Measurements from ENCODE around the gene LCN15.

DNA sequence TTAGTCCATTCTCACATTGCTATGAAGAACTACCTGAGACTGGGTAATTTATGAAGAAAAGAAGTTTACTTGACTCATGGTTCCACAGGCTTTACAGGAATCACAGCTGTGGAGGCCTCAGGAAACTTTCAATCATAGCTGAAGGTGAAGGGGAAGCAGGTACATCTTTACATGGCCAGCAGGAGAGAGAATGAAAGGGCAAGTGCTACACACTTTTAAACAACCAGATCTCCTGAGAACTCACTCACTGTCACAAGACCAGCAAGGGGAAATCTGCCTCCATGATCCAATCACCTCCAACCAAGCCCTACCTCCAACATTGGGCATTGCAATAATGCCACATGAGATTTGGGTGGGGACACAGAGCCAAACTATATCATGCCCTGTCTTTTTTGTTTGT, 12.5 kb downstream of the LCN15 start:
- TF ChIP-seq, protein P1, sequence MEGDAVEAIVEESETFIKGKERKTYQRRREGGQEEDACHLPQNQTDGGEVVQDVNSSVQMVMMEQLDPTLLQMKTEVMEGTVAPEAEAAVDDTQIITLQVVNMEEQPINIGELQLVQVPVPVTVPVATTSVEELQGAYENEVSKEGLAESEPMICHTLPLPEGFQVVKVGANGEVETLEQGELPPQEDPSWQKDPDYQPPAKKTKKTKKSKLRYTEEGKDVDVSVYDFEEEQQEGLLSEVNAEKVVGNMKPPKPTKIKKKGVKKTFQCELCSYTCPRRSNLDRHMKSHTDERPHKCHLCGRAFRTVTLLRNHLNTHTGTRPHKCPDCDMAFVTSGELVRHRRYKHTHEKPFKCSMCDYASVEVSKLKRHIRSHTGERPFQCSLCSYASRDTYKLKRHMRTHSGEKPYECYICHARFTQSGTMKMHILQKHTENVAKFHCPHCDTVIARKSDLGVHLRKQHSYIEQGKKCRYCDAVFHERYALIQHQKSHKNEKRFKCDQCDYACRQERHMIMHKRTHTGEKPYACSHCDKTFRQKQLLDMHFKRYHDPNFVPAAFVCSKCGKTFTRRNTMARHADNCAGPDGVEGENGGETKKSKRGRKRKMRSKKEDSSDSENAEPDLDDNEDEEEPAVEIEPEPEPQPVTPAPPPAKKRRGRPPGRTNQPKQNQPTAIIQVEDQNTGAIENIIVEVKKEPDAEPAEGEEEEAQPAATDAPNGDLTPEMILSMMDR (IDR thresholded peaks at IDR 0.05; ENCODE audit: insufficient read depth, low read length, poor library complexity, severe bottlenecking), result no peak
- no peak for TF ChIP-seq EZH2phosphoT487 (conservative IDR thresholded peaks at IDR 0.05; ENCODE audit: low read length)
